Measurements from ENCODE around the gene MYL10.

GRCh38 chr7:101580596-101580995, 48.5 kb downstream of the MYL10 start:
- TF ChIP-seq CTCF (IDR thresholded peaks at IDR 0.05; ENCODE audit: poor library complexity): no peak
- TF ChIP-seq EZH2phosphoT487 (IDR thresholded peaks at IDR 0.05; ENCODE audit: low read depth, severe bottlenecking, unreplicated experiment): no peak
- TF ChIP-seq EZH2 (IDR thresholded peaks at IDR 0.05; ENCODE audit: borderline replicate concordance): no peak
